ENCODE measurements around the gene SLC25A39. TPM values are rescaled to one million over a fixed set of nuclear protein-coding genes. Genes with fewer than 3 reads are reported as not detected.

Gene SLC25A39
- total and polyA plus RNA-seq, 2 of the 13 experiments (the other 11 are each of a cell fraction or from before 2014, with no cell fraction given): 144 to 151 TPM

DNA sequence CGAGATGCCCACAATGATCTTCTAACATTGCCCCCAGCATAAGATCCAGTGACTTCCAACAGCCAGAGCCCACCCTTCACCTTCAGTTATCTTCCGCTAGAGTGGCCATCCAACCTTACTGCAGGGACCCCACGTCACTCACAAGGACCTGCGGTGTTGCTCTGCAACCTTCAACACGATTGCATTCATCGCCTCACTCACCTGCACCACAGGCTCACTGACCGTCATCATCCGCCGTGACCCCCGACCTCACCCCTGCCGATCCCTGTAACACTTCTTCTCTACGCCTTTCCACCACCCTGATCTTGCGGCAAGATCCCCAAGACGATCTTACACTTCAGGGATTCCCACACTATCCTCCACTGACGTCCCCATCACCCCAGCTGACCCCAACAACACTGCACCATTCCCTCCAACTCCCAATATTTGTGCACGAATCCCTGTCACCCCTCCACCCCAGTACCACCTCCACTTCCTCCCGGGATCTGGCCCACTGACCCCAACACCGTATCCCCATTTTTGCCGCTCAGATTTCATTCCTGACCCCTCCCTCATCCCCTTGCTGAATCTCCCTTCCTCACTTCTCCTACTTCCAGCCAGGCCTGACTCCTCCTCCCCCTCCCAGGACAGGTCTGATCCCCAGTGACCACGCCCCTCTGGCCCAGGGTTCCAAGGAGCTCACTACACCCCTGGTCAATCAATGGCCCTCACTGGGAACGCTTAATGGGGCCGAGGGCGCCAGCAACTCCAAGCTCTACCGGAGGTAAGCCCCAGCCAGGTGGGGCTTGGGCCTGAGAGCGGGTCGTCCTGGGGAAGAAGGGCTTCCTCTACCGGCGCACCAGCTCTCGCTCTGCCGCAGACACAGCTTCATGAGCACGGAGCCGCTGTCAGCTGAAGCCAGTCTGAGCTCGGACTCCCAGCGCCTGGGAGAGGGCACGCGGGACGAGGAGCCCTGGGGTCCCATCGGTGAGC is 8.6 kb downstream of the SLC25A39 start (continued):
- TF ChIP-seq ASH2L (IDR thresholded peaks at IDR 0.05; ENCODE audit: insufficient read length, low read depth, low read length) (no peak), FOXK1 (CRISPR knock-in tag; IDR thresholded peaks at IDR 0.05; ENCODE audit: borderline replicate concordance, low read depth) (no peak), CBFB (CRISPR knock-in tag; IDR thresholded peaks at IDR 0.05) (no peak), DNMT1 (CRISPR knock-in tag; IDR thresholded peaks at IDR 0.05) (no peak), ZSCAN25 (CRISPR knock-in tag; IDR thresholded peaks at IDR 0.05) (peak; percentile 63), GPN1 (CRISPR knock-in tag; IDR thresholded peaks at IDR 0.05; ENCODE audit: borderline replicate concordance) (no peak), AGO1 (IDR thresholded peaks at IDR 0.05; ENCODE audit: low read depth, low read length, poor library complexity, severe bottlenecking) (peak; percentile 89), NFE2L2 (IDR thresholded peaks at IDR 0.05; ENCODE audit: low read length) (no peak), RXRA (CRISPR knock-in tag; IDR thresholded peaks at IDR 0.05) (no peak), RERE (CRISPR knock-in tag; IDR thresholded peaks at IDR 0.05; ENCODE audit: low read depth) (no peak), ZNF746 (CRISPR knock-in tag; IDR thresholded peaks at IDR 0.05) (no peak), ZBTB1 (CRISPR knock-in tag; IDR thresholded peaks at IDR 0.05; ENCODE audit: borderline replicate concordance) (no peak), CREB1 (IDR thresholded peaks at IDR 0.05) (0 out of 2 replicates have a peak, but pooled peaks have one; percentile 41), CREB1 (CRISPR knock-in tag; IDR thresholded peaks at IDR 0.05) (no peak), SP140L (CRISPR knock-in tag; IDR thresholded peaks at IDR 0.05; ENCODE audit: borderline replicate concordance) (no peak), STAT5B (CRISPR knock-in tag; IDR thresholded peaks at IDR 0.05) (no peak), ZNF33A (CRISPR knock-in tag; IDR thresholded peaks at IDR 0.05; ENCODE audit: borderline replicate concordance) (no peak), SALL2 (CRISPR knock-in tag; IDR thresholded peaks at IDR 0.05) (no peak), ZNF781 (CRISPR knock-in tag; IDR thresholded peaks at IDR 0.05; ENCODE audit: borderline replicate concordance, not compliant biosample characterization) (no peak), FOXC1 (CRISPR knock-in tag; IDR thresholded peaks at IDR 0.05; ENCODE audit: borderline replicate concordance) (no peak), ZNF776 (CRISPR knock-in tag; IDR thresholded peaks at IDR 0.05) (no peak), ZNF891 (CRISPR knock-in tag; IDR thresholded peaks at IDR 0.05) (0 out of 2 replicates have a peak, but pooled peaks have one; percentile 46), FOSL2 (CRISPR knock-in tag; IDR thresholded peaks at IDR 0.05) (no peak)
